Measurements from ENCODE around the gene SYTL3. TPM values are rescaled to one million over a fixed set of nuclear protein-coding genes. Genes with fewer than 3 reads are reported as not detected.

SYTL3 gene
- total and polyA plus RNA-seq, 2 of the 8 experiments (the other 6 are each of a cell fraction or from before 2014, with no cell fraction given): 0.27 to 0.99 TPM

- no peaks in the 10 kb centered on the region for H3K27me3 ChIP-seq (replicated peaks in 1 of 4; ENCODE audit: control insufficient read depth in 3 of 4, extremely low read depth in 1 of 4, insufficient read depth in 3 of 4, low read length in 3 of 4)
- TF ChIP-seq ZNF274 (IDR thresholded peaks at IDR 0.05; ENCODE audit: borderline replicate concordance, extremely low read depth, low read length): no peak
- no peak for TF ChIP-seq SP1 (IDR thresholded peaks at IDR 0.05; ENCODE audit: low read depth, low read length)
- TF ChIP-seq CBX8 (IDR thresholded peaks at IDR 0.05; ENCODE audit: borderline replicate concordance, low read depth, low read length): no peak
- H3K36me3 ChIP-seq (ENCODE audit: control insufficient read depth in 2 of 4, insufficient read depth in 4 of 4, low read length in 3 of 4): peaks cover 45 to 95% (median 81%) of the 10 kb centered on the region in 4 experiments
- H3K14ac ChIP-seq (ENCODE audit: insufficient read length): no peak overlapping the region
- H3K18ac ChIP-seq (ENCODE audit: extremely low read depth, low read length): no peak overlapping the region
- ChIA-PET POLR2A (ENCODE audit: partially characterized antibody) (interaction anchor here (1.2 to 7.6 kb wide), 3 partner anchors 11 to 26 kb away, joined by 4 to 75 read pairs (median 20); no protein-coding TSS in a partner anchor), CTCF (ENCODE audit: partially characterized antibody) (interaction anchor here (1.1 to 4.5 kb wide), 7 partner anchors 10 to 190 kb away, joined by 3 to 19 read pairs (median 6); no protein-coding TSS in a partner anchor)
- no peak overlapping the region for H2BK5ac ChIP-seq (ENCODE audit: low read depth, low read length)
- H2BK15ac ChIP-seq (ENCODE audit: low read length): no peak overlapping the region
- no peak for DNase-seq (ENCODE audit: low read depth in 1 of 2, low spot score in 2 of 2)
- no peak overlapping the region for H3K4me3 ChIP-seq (ENCODE audit: extremely low read depth in 1 of 4, insufficient read depth in 2 of 4, low read depth in 3 of 4, low read length in 4 of 4)
- peaks cover 4 to 22% of the 10 kb centered on the region in 2 experiments for H4K20me1 ChIP-seq (replicated peaks in 1 of 2; ENCODE audit: control insufficient read depth in 1 of 2, insufficient read depth in 2 of 2, low read length in 2 of 2)
- FAIRE-seq: no peak
- H4K91ac ChIP-seq (replicated peaks; ENCODE audit: insufficient read length, low read length): no peak overlapping the region
- H3K4me2 ChIP-seq (ENCODE audit: insufficient read depth in 1 of 2, low read depth in 2 of 2, low read length in 2 of 2): no peak overlapping the region
- no peak overlapping the region for H2AK5ac ChIP-seq (ENCODE audit: low read depth, low read length)
- peaks cover 0 to 80% of the 10 kb centered on the region in 2 experiments; a peak in 2 of 4 replicates for H3K79me2 ChIP-seq (ENCODE audit: control insufficient read depth in 1 of 2, insufficient read depth in 2 of 2, low read length in 2 of 2)
- no peak overlapping the region for H4K8ac ChIP-seq (ENCODE audit: extremely low read depth, insufficient read depth, low read length)
- H3K9me3 ChIP-seq (ENCODE audit: insufficient read depth in 2 of 2, low read depth in 1 of 2, low read length in 1 of 2): no peaks in the 10 kb centered on the region
- H3K4me1 ChIP-seq (replicated peaks in 1 of 4; ENCODE audit: control insufficient read depth in 3 of 4, insufficient read depth in 4 of 4, low read length in 3 of 4): peaks cover 0 to 2% (median under 1%) of the 10 kb centered on the region in 4 experiments; a peak in 2 of 7 replicates
- no peak overlapping the region for H3K9ac ChIP-seq (replicated peaks in 1 of 4; ENCODE audit: extremely low read depth in 1 of 4, low read depth in 3 of 4, low read length in 3 of 4)
- H2BK120ac ChIP-seq (replicated peaks; ENCODE audit: low read depth, low read length): no peak overlapping the region
- H2BK20ac ChIP-seq (ENCODE audit: low read length): no peak overlapping the region
- no peak overlapping the region for H2BK12ac ChIP-seq (ENCODE audit: low read depth, low read length)
- peaks cover 16% of the 10 kb centered on the region; the same call in 1 of the 2 replicates for H3K79me1 ChIP-seq (ENCODE audit: low read depth, low read length)
- no peak overlapping the region for H3K4ac ChIP-seq (replicated peaks; ENCODE audit: insufficient read length, low read depth, low read length)
- no peaks in the 10 kb centered on the region for H3K23me2 ChIP-seq (ENCODE audit: low read depth, low read length)
- H3K27ac ChIP-seq (ENCODE audit: low read depth, low read length): no peak overlapping the region
- no peak overlapping the region for H2AFZ ChIP-seq (ENCODE audit: low read length)
- no peak overlapping the region for H3K56ac ChIP-seq (replicated peaks; ENCODE audit: insufficient read length, low read depth, low read length)
- H3K23ac ChIP-seq (ENCODE audit: insufficient read length): no peak overlapping the region
- 62% methylated on average over 4 of the region's 4 CpGs; no CpG with 5 or more reads in 1 of the 2 experiments for WGBS, 2 experiments (ENCODE audit: extremely low coverage in 1 of 2, insufficient coverage in 1 of 2, insufficient read length in 1 of 2, insufficient replicate concordance in 2 of 2, low coverage in 1 of 2, low lambda C conversion rate in 2 of 2, missing lambda C conversion rate in 1 of 2)
- no peak overlapping the region for H4K5ac ChIP-seq (ENCODE audit: insufficient read length, low read depth, low read length)
Observed at GRCh38 chr6:158783167-158783450, 133.3 kb downstream of the SYTL3 start.
